ENCODE data around the gene FHIT.

The FHIT gene

DNA sequence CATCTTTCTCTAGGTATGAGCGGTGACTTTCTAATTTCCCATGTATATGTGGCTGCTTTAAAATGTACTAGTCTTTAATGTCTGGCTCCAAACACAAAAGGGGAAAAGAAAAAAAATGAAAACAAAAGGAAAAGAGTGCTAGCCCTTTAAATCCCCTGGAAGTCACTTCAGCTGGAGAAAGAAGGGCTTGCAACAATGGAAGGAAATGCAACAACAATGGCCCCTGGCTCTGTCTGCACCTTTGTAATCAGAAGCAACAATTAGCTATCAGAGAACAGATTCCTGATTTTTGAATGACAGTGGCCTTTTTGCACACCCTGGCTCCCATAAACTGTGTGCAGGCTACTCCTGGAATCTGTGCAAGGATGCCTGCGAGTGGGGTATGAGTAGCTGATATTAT, 591.2 kb downstream of the FHIT start:
- H3K27ac ChIP-seq (ENCODE audit: low read depth, low read length): no peak overlapping the region
- no peak overlapping the region for H3K9ac ChIP-seq (ENCODE audit: low read length)
- H3K27me3 ChIP-seq (ENCODE audit: control insufficient read depth, insufficient read depth, low read length): no peaks in the 10 kb centered on the region
- no peak overlapping the region for H3K4me3 ChIP-seq (ENCODE audit: low read length)
- no peaks in the 10 kb centered on the region for H3K36me3 ChIP-seq (ENCODE audit: control insufficient read depth, insufficient read depth, low read length)
- no peaks in the 10 kb centered on the region for H3K4me1 ChIP-seq (ENCODE audit: control insufficient read depth, insufficient read depth, low read length)

DNA sequence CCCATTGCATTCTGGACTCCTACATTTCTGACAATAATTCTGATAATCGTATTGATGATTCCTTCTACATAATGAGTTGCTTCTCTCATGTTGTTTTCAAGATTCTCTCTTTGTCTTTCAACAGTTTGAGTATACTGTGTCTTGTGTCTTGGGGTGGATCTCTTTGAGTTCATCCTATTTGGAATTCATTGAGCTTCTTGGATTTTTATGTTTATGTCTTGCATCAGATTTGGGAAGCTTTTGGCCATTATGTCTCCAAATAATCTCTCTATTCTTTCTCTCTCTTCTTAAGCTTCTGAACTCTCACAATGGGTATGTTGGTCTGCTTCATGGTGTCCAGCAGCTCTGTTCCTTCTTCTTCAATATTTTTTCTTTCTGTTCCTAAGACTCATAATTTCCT, 592.2 kb downstream of the FHIT start:
- Histone ChIP-seq H3K27ac (ENCODE audit: low read depth, low read length) (no peak overlapping the region), H3K4me3 (ENCODE audit: low read length) (no peak overlapping the region), H3K4me1 (ENCODE audit: control insufficient read depth, insufficient read depth, low read length) (no peaks in the 10 kb centered on the region), H3K27me3 (ENCODE audit: control insufficient read depth, insufficient read depth, low read length) (no peaks in the 10 kb centered on the region), H3K9ac (ENCODE audit: low read length) (no peak overlapping the region), H3K36me3 (ENCODE audit: control insufficient read depth, insufficient read depth, low read length) (no peaks in the 10 kb centered on the region)

DNA sequence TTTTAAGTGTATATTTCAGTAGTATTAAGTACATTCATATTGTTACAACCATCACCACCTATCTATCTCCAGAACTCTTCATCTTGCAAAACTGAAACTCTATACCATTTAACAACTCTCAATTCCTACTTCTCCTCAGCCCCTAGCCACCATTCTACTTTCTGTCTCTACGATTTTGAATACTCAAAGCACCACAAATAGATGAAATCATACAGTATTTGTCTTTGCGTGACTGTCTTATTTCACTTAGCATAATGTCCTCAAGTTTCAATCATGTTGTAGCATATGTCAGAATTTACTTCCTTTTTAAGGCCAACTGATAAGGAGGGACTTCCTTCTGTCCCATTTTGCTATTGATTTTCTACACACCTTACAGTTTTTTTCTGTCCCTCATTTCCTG, 593.3 kb downstream of the FHIT start:
- H3K27ac ChIP-seq (ENCODE audit: low read depth, low read length): no peak overlapping the region
- no peaks in the 10 kb centered on the region for H3K36me3 ChIP-seq (ENCODE audit: control insufficient read depth, insufficient read depth, low read length)
- no peak overlapping the region for H3K9ac ChIP-seq (ENCODE audit: low read length)
- no peaks in the 10 kb centered on the region for H3K4me1 ChIP-seq (ENCODE audit: control insufficient read depth, insufficient read depth, low read length)
- no peaks in the 10 kb centered on the region for H3K27me3 ChIP-seq (ENCODE audit: control insufficient read depth, insufficient read depth, low read length)
- no peak overlapping the region for H3K4me3 ChIP-seq (ENCODE audit: low read length)

DNA sequence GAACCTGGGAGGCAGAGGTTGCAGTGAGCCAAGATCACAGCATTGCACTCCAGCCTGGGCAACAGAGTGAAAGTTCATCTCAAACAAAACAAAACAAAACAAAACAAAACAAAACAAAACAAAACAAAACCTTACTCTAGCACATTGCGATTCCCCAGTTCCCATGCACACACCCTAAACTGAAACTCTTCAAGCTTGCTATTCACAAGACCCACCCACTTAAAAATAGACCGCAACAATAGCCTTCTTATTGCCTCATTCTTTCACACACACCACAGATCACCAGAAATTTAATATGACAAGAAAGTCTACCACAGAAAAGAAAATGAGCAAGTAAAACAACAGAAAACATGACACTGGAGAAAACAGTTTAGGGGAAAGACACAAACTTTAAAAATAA, 598.4 kb downstream of the FHIT start:
- no peak overlapping the region for H3K9ac ChIP-seq (ENCODE audit: low read length)
- H3K27me3 ChIP-seq (ENCODE audit: control insufficient read depth, insufficient read depth, low read length): no peaks in the 10 kb centered on the region
- H3K4me1 ChIP-seq (ENCODE audit: control insufficient read depth, insufficient read depth, low read length): no peaks in the 10 kb centered on the region
- no peaks in the 10 kb centered on the region for H3K36me3 ChIP-seq (ENCODE audit: control insufficient read depth, insufficient read depth, low read length)
- H3K4me3 ChIP-seq (ENCODE audit: low read length): no peak overlapping the region
- H3K27ac ChIP-seq (ENCODE audit: low read depth, low read length): no peak overlapping the region

DNA sequence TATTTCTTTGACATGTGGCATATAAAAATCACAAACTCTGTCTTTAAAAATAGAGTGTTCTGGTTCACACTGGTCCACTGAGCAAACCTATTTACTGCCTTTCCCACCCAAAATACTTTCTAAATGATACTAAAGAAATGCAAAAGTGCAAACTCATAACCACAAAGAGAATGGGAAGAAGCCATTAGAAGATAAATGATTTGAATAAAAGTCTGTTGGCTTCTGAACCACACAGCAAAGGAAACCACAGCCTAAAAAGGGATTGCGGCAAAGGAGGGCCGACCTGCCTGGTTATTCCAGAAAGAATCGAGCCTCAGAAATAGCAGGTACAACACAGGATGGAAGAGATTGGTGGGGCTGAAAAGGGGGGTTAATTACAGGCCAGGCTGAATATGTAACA, 599.5 kb downstream of the FHIT start:
- H3K4me1 ChIP-seq (ENCODE audit: control insufficient read depth, insufficient read depth, low read length): no peaks in the 10 kb centered on the region
- no peak overlapping the region for H3K4me3 ChIP-seq (ENCODE audit: low read length)
- no peak overlapping the region for H3K9ac ChIP-seq (ENCODE audit: low read length)
- no peak overlapping the region for H3K27ac ChIP-seq (ENCODE audit: low read depth, low read length)
- no peaks in the 10 kb centered on the region for H3K27me3 ChIP-seq (ENCODE audit: control insufficient read depth, insufficient read depth, low read length)
- no peaks in the 10 kb centered on the region for H3K36me3 ChIP-seq (ENCODE audit: control insufficient read depth, insufficient read depth, low read length)

DNA sequence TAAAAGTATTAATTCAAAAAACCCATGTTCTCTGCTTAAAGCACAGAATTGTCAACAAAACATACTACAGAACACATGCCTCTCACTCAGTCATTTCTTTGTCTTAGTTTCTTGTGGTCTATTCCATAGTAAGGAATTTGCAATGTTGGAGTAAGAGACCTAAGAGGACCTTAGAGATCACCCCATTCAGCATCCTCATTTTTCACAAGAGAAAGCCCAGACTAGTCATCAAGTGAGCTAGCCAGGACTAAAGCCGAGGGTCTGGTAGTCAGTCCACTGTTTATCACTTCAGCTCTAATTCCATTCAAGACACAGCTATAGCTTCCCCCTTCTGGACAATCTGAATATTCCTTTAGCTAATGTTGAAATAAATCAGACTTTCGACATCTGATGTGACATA, 601.1 kb downstream of the FHIT start:
- H3K27ac ChIP-seq (ENCODE audit: low read depth, low read length): no peak overlapping the region
- H3K27me3 ChIP-seq (ENCODE audit: control insufficient read depth, insufficient read depth, low read length): no peaks in the 10 kb centered on the region
- no peak overlapping the region for H3K4me3 ChIP-seq (ENCODE audit: low read length)
- no peaks in the 10 kb centered on the region for H3K4me1 ChIP-seq (ENCODE audit: control insufficient read depth, insufficient read depth, low read length)
- H3K36me3 ChIP-seq (ENCODE audit: control insufficient read depth, insufficient read depth, low read length): no peaks in the 10 kb centered on the region
- H3K9ac ChIP-seq (ENCODE audit: low read length): no peak overlapping the region

DNA sequence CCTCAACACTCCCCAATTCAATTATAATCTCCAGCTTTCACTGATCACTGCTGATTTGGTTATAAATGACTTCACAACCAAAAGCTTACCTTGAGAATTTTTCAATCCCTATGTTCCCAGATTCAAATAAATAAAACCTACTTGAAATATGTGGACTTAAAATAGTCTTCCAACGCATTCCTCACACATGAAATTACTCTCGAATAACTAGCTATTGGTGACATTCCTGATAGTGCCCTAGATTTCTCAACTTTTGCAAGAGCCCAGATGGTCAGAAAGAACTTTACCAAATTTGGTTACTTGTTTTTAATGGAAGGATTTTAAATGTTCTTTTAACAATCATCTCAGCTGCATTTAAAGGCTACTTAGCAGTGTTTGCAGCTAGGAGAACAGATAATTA, 605.5 kb downstream of the FHIT start:
- no peaks in the 10 kb centered on the region for H3K4me1 ChIP-seq (ENCODE audit: control insufficient read depth, insufficient read depth, low read length)
- no peak overlapping the region for H3K27ac ChIP-seq (ENCODE audit: low read depth, low read length)
- no peaks in the 10 kb centered on the region for H3K36me3 ChIP-seq (ENCODE audit: control insufficient read depth, insufficient read depth, low read length)
- H3K27me3 ChIP-seq (ENCODE audit: control insufficient read depth, insufficient read depth, low read length): no peaks in the 10 kb centered on the region
- no peak overlapping the region for H3K9ac ChIP-seq (ENCODE audit: low read length)
- no peak overlapping the region for H3K4me3 ChIP-seq (ENCODE audit: low read length)

DNA sequence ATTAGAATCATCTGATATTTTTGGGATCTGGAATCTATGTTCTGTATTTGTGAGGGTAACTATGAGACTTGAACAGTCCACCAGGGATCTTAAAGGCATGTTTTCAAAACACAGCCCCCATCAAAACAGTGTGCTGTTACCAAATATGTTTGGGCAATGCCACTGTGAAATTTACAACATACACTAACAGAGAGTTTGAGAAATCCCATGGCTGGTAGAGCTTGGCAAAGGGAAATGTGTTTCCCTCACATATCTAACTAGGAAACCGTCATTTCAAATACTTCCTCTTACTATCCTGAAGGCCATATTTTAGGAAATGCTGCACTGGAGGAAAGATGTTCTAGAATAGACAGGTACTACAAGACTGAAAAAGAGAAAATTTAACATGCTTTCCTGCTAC, 607.4 kb downstream of the FHIT start:
- H3K4me3 ChIP-seq (ENCODE audit: low read length): no peak overlapping the region
- H3K36me3 ChIP-seq (ENCODE audit: control insufficient read depth, insufficient read depth, low read length): no peaks in the 10 kb centered on the region
- no peaks in the 10 kb centered on the region for H3K27me3 ChIP-seq (ENCODE audit: control insufficient read depth, insufficient read depth, low read length)
- no peak overlapping the region for H3K27ac ChIP-seq (ENCODE audit: low read depth, low read length)
- no peak overlapping the region for H3K9ac ChIP-seq (ENCODE audit: low read length)
- H3K4me1 ChIP-seq (ENCODE audit: control insufficient read depth, insufficient read depth, low read length): no peaks in the 10 kb centered on the region

DNA sequence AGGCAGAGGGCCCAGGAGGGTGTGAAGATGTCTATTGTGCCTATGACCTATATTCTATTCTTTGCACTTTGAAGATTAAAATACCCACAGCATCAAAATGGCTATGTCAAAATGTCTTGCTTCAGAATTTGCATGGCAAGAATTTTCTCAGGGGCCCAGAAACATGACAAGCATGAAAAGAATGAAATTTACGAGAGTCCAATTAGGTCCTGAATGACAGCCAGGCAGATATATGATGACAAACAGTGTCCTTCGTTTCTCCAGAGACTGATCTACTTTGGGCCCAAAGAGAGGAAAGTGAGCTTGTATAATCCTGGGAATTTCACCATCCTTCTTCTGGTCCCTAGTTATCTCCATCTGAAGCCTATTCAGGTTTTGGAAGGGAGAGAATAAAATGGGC, 609.9 kb downstream of the FHIT start:
- no peak overlapping the region for H3K4me3 ChIP-seq (ENCODE audit: low read length)
- no peak overlapping the region for H3K9ac ChIP-seq (ENCODE audit: low read length)
- no peak overlapping the region for H3K27ac ChIP-seq (ENCODE audit: low read depth, low read length)
- H3K4me1 ChIP-seq (ENCODE audit: control insufficient read depth, insufficient read depth, low read length): no peaks in the 10 kb centered on the region
- no peaks in the 10 kb centered on the region for H3K27me3 ChIP-seq (ENCODE audit: control insufficient read depth, insufficient read depth, low read length)
- H3K36me3 ChIP-seq (ENCODE audit: control insufficient read depth, insufficient read depth, low read length): no peaks in the 10 kb centered on the region

DNA sequence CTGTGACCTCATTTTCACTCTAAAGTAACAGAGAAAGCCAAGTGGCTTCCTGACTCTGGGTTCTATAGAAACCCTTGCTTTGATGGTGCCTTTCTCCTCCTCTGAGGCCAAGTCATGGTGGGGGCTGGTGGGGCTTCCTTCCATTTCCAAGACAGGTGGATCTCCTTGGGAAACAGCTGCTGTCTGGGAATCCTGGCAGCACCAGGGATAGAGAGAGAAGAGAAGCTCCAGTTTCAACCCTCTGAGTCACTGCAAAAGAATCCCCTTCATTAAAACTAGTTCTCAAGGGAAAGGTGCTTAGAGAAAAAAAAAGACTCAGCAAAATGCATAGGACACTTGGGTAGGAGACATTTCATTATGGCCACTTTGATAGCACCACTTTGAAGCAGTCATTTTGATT, 614.4 kb downstream of the FHIT start:
- H3K36me3 ChIP-seq (ENCODE audit: control insufficient read depth, insufficient read depth, low read length): no peaks in the 10 kb centered on the region
- no peaks in the 10 kb centered on the region for H3K27me3 ChIP-seq (ENCODE audit: control insufficient read depth, insufficient read depth, low read length)
- no peak overlapping the region for H3K9ac ChIP-seq (ENCODE audit: low read length)
- no peaks in the 10 kb centered on the region for H3K4me1 ChIP-seq (ENCODE audit: control insufficient read depth, insufficient read depth, low read length)
- H3K4me3 ChIP-seq (ENCODE audit: low read length): no peak overlapping the region
- no peak overlapping the region for H3K27ac ChIP-seq (ENCODE audit: low read depth, low read length)

DNA sequence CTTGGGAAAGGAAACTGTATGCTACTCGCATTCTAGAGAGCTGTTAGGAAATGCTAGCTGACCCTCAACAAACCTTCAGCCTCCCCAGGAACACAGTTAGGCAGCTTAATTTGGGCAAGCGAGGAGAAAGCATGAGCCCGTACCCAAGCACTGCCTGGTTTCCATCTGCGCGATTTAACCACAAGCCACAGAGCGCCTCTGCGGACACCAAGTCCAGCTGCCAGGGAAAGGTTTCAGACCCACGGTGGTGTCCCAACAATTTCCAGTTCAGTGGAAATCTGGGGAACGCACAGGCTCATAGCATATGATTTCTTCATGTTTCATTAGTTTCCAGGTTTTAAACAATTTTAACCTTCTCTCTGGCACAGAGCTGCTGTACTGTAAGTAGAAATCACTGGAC, 617.6 kb downstream of the FHIT start:
- Histone ChIP-seq H3K4me3 (ENCODE audit: low read length) (no peak overlapping the region), H3K4me1 (ENCODE audit: control insufficient read depth, insufficient read depth, low read length) (no peaks in the 10 kb centered on the region), H3K9ac (ENCODE audit: low read length) (no peak overlapping the region), H3K36me3 (ENCODE audit: control insufficient read depth, insufficient read depth, low read length) (no peaks in the 10 kb centered on the region), H3K27me3 (ENCODE audit: control insufficient read depth, insufficient read depth, low read length) (no peaks in the 10 kb centered on the region), H3K27ac (ENCODE audit: low read depth, low read length) (no peak overlapping the region)

DNA sequence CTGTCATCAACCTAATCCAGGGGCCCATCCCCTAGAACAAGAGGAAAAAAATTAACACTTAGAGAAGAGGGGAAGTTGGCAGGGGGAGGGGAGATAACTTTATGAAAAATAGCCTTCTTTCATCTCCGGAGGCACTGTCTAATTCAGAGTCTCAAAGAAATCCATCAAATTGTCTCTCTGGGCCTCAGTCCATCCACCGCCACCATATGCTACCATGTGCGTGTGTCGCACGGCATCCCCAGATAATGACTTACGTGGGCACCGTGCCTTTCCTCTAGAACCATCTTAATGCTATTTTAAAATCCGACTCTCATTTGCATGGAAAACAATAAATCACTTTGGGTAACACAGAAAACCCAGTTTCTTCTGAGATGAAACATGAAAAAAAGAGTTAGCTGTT, 619.7 kb downstream of the FHIT start:
- no peak overlapping the region for H3K27ac ChIP-seq (ENCODE audit: low read depth, low read length)
- no peaks in the 10 kb centered on the region for H3K36me3 ChIP-seq (ENCODE audit: control insufficient read depth, insufficient read depth, low read length)
- H3K4me3 ChIP-seq (ENCODE audit: low read length): no peak overlapping the region
- no peak overlapping the region for H3K9ac ChIP-seq (ENCODE audit: low read length)
- no peaks in the 10 kb centered on the region for H3K27me3 ChIP-seq (ENCODE audit: control insufficient read depth, insufficient read depth, low read length)
- no peaks in the 10 kb centered on the region for H3K4me1 ChIP-seq (ENCODE audit: control insufficient read depth, insufficient read depth, low read length)

DNA sequence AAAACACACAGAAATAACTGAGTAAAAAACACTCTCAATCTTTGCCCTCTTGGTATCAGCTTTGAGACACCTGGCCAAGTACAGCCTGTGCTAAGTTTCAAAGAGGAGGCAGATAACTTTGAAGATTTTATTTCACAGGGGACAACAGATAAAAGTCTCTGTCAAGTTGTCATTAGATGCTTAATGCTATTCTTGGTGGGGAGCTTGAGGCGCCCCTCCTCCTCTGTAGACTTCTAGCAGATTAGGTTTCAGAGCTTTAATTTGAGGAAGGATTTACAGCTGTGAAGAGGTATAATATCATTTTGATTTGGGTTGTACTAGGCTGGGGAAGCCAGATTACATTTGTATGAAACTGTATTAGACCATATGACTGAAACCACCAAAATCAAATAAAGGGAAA, 620.3 kb downstream of the FHIT start:
- Histone ChIP-seq H3K4me3 (ENCODE audit: low read length) (no peak overlapping the region), H3K4me1 (ENCODE audit: control insufficient read depth, insufficient read depth, low read length) (no peaks in the 10 kb centered on the region), H3K27ac (ENCODE audit: low read depth, low read length) (no peak overlapping the region), H3K27me3 (ENCODE audit: control insufficient read depth, insufficient read depth, low read length) (no peaks in the 10 kb centered on the region), H3K36me3 (ENCODE audit: control insufficient read depth, insufficient read depth, low read length) (no peaks in the 10 kb centered on the region), H3K9ac (ENCODE audit: low read length) (no peak overlapping the region)

DNA sequence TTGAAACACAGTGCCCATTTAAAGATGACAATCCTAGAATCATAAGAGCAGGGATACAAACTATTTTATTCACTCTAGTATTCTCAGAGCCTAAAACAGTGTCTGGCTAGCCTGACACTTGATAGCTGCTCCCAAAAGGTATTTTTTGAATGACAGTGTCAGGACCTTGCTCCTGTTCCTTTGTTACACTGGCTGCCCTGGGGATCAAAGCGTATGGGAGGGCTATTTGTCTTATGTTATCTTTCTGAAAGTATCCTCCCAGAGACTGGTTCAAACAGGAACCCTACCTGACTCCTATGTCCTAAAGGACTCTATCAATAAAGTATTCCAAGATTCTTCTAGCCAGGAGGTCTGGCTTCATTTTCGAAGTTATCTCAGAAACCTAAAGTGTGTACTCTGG, 621.4 kb downstream of the FHIT start:
- Histone ChIP-seq H3K9ac (ENCODE audit: low read length) (no peak overlapping the region), H3K4me1 (ENCODE audit: control insufficient read depth, insufficient read depth, low read length) (no peaks in the 10 kb centered on the region), H3K27me3 (ENCODE audit: control insufficient read depth, insufficient read depth, low read length) (no peaks in the 10 kb centered on the region)

More for the DNA sequence above, 621.4 kb downstream of the FHIT start:
- no peak overlapping the region for H3K27ac ChIP-seq (ENCODE audit: low read depth, low read length)
- H3K4me3 ChIP-seq (ENCODE audit: low read length): no peak overlapping the region
- H3K36me3 ChIP-seq (ENCODE audit: control insufficient read depth, insufficient read depth, low read length): no peaks in the 10 kb centered on the region

Data from rectal smooth muscle tissue (tissue), 1 donor.